ENCODE results near the gene MUC5AC.

MUC5AC gene

GRCh38 chr11:1126491-1126926 is 31.2 kb upstream of the MUC5AC start:
- Histone ChIP-seq H3K36me3 (ENCODE audit: insufficient read depth, low read depth, low read length) (no peaks in the 10 kb centered on the region), H3K4me1 (ENCODE audit: insufficient read depth, low read length) (no peaks in the 10 kb centered on the region), H3K9me3 (ENCODE audit: insufficient read depth, low read depth, low read length) (peaks cover 4% of the 10 kb centered on the region; the same call in 1 of the 2 replicates), H3K27ac (ENCODE audit: low read length) (no peak overlapping the region), H3K4me3 (ENCODE audit: low read length) (no peak overlapping the region), H3K9ac (ENCODE audit: low read depth, low read length) (no peak overlapping the region), H3K27me3 (ENCODE audit: insufficient read depth, low read length) (no peaks in the 10 kb centered on the region)

DNA sequence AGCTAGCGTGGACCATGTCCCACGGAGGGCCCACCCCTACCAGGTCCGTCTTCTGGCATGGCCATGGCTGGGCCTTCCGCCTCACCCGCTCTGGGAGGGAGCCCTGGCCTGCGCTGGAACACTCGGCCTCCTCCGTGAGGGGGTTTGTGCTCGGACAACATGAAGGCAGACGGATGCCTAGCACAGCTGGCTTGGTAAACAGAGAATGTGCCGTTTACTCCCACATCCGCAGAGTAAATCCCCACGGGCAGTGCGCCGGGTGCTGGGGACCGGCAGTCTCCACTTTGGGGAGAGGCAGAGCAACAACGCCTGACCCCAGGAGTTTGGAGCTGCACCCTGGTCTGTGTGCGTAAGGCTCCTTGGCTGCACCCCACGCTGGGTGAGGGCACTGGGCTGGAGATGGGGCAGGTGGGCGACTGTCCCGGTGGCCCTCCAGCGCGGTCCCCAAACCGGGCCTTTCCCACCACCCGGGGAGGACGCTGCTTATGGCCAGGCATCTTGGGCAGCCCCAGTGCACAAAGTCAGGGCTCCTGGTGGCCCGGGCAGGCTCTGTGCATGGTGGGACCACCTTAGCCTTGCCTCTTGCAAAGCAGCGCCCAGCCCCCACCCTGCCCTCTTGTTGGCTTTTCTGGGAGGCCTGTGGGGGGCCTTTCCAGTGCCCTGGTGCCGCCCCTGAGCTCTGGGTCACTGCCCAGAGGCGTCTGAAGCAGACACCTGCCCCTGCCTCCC is 30.7 kb upstream of the MUC5AC start:
- Histone ChIP-seq H3K9ac (ENCODE audit: low read depth, low read length) (no peak overlapping the region), H3K4me1 (ENCODE audit: insufficient read depth, low read length) (no peaks in the 10 kb centered on the region), H3K27me3 (ENCODE audit: insufficient read depth, low read length) (no peaks in the 10 kb centered on the region), H3K9me3 (ENCODE audit: insufficient read depth, low read depth, low read length) (peaks cover 4% of the 10 kb centered on the region; the same call in 1 of the 2 replicates), H3K4me3 (ENCODE audit: low read length) (no peak overlapping the region), H3K36me3 (ENCODE audit: insufficient read depth, low read depth, low read length) (no peaks in the 10 kb centered on the region), H3K27ac (ENCODE audit: low read length) (no peak overlapping the region)

DNA sequence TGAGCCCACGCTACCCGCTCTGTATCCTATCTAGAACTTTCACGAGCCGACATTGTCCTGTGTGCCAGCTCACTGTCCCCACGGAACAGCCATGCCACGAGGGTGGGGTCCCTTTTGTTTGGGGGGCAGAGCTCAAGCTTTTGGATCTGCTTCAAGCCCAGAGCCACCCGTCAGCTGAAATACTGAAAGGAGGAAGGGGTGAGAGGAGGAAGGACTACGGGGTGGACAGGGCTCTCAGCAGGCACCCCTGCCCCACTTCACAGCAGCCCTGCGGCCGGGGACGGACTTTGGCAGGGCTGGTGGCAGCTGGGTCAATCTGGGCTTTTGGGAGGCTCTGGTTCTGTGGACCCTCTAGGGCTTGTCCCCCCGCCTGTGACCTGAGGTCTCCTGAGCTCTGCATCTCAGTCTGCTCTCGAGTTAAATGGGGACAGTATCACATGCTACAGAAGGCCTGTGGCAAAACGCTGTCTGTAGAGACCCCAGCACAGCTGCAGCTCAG is 30.0 kb upstream of the MUC5AC start:
- Histone ChIP-seq H3K9me3 (ENCODE audit: insufficient read depth, low read depth, low read length) (peaks cover 4% of the 10 kb centered on the region; the same call in 1 of the 2 replicates), H3K36me3 (ENCODE audit: insufficient read depth, low read depth, low read length) (no peaks in the 10 kb centered on the region), H3K27me3 (ENCODE audit: insufficient read depth, low read length) (no peaks in the 10 kb centered on the region), H3K4me1 (ENCODE audit: insufficient read depth, low read length) (no peaks in the 10 kb centered on the region), H3K9ac (ENCODE audit: low read depth, low read length) (no peak overlapping the region), H3K4me3 (ENCODE audit: low read length) (no peak overlapping the region), H3K27ac (ENCODE audit: low read length) (no peak overlapping the region)

DNA sequence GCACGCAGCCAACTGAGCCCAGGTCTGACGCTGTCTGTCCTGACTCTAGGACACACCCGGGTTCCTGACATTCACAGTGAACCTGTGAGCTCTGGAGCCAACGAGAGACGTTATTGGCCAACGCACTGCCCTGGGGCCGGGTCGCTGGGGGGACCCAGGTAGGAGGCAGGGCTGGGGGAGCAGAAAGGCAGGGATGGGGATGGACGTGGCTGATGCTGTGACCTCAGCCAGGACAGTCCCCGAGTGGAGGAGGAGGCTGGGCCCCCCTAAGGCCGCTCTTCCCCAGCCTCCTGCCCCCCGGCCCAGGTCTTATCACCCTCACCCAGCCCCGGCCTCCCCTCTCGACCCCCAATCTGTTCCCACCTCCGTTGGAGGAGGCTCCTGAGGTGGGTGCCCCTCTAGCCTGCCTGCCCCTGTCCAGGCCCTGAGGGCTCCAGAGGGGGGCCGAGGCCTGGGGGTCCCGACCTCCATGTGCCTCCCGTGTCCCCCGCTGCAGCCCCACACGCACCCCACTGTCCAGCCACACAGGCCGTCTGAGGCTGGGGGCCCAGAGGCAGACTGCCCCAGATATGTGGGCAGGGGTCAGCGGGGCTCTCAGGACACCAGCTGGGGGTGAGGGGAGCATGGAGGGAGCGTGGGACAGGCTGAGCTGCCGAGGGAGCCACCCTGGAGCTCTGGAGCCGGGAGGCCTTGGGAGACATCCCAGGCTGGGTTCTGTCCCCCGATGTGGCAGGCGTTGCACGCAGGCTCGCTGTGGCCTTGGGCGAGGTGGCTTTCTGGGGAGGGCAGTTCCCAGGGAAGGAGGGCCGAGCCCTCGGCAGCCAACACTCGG is 29.2 kb upstream of the MUC5AC start:
- Histone ChIP-seq H3K4me3 (ENCODE audit: low read length) (no peak overlapping the region), H3K27me3 (ENCODE audit: insufficient read depth, low read length) (no peaks in the 10 kb centered on the region), H3K9ac (ENCODE audit: low read depth, low read length) (no peak overlapping the region), H3K4me1 (ENCODE audit: insufficient read depth, low read length) (no peaks in the 10 kb centered on the region), H3K36me3 (ENCODE audit: insufficient read depth, low read depth, low read length) (no peaks in the 10 kb centered on the region), H3K9me3 (ENCODE audit: insufficient read depth, low read depth, low read length) (peaks cover 4% of the 10 kb centered on the region; the same call in 1 of the 2 replicates), H3K27ac (ENCODE audit: low read length) (no peak overlapping the region)

DNA sequence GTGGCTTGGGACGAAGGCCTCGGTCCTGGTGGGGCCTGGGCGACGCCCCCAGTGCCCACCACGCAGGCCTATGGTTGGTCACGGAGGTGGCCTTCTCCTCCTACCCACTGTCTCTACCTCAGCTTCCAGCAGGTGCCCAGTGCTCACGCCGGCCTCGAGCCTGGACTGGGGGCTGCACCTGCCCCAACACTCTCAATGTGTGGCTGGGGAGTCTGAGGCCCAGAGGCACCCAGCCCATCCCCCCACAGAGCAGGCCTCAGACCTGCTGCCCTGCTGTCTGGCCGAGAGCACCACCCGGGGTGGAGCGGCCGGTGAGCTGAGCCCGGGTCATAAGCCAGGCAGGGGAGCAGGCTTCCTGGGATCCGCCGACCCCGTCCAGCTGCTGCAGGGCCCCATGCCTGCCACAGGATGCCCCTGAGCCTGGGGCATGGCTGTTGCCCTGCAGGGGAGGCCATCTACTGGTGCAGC is 28.6 kb upstream of the MUC5AC start:
- H3K4me3 ChIP-seq (ENCODE audit: low read length) = no peak overlapping the region
- no peaks in the 10 kb centered on the region for H3K4me1 ChIP-seq (ENCODE audit: insufficient read depth, low read length)
- peaks cover 4% of the 10 kb centered on the region; the same call in 1 of the 2 replicates for H3K9me3 ChIP-seq (ENCODE audit: insufficient read depth, low read depth, low read length)
- no peaks in the 10 kb centered on the region for H3K36me3 ChIP-seq (ENCODE audit: insufficient read depth, low read depth, low read length)
- no peak overlapping the region for H3K27ac ChIP-seq (ENCODE audit: low read length)
- no peak overlapping the region for H3K9ac ChIP-seq (ENCODE audit: low read depth, low read length)
- H3K27me3 ChIP-seq (ENCODE audit: insufficient read depth, low read length) = no peaks in the 10 kb centered on the region

DNA sequence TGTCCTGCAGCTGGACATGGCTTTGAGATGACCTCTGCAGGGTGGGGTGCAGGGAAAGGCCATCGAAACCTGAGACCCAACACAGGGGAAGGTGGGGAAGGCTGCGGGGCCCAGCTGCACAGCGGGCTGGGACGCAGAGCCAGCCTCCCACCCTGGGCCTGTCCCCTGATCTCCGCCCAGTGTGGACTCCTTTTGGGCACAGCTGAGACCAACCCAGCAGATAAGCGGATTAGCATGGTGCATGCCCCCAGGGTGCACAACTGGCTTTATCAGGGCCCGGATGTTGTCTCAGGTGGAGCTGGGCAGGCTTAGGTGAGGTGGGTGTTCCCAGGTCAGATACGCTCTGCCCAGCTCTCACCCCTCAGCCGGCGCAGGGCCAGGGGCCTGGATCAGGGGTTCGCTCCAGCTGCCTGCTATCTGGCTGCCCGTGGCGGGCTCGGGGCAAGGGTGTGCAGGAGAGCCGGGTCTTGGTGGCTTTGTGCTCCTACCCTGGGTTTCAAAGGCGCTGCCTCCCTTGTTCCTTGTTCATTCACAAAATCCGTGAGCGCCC is 28.1 kb upstream of the MUC5AC start:
- peaks cover 1% of the 10 kb centered on the region for H3K9me3 ChIP-seq (ENCODE audit: insufficient read depth, low read depth, low read length)
- H3K4me1 ChIP-seq (ENCODE audit: insufficient read depth, low read length) = no peaks in the 10 kb centered on the region
- H3K27me3 ChIP-seq (ENCODE audit: insufficient read depth, low read length) = no peaks in the 10 kb centered on the region
- no peak overlapping the region for H3K9ac ChIP-seq (ENCODE audit: low read depth, low read length)
- H3K27ac ChIP-seq (ENCODE audit: low read length) = no peak overlapping the region
- H3K4me3 ChIP-seq (ENCODE audit: low read length) = no peak overlapping the region
- H3K36me3 ChIP-seq (ENCODE audit: insufficient read depth, low read depth, low read length) = no peaks in the 10 kb centered on the region

- H3K27ac ChIP-seq (ENCODE audit: low read length) = no peak overlapping the region
- no peaks in the 10 kb centered on the region for H3K36me3 ChIP-seq (ENCODE audit: insufficient read depth, low read depth, low read length)
- no peaks in the 10 kb centered on the region for H3K4me1 ChIP-seq (ENCODE audit: insufficient read depth, low read length)
- H3K4me3 ChIP-seq (ENCODE audit: low read length) = no peak overlapping the region
- H3K9me3 ChIP-seq (ENCODE audit: insufficient read depth, low read depth, low read length) = peaks cover 8% of the 10 kb centered on the region
- no peak overlapping the region for H3K9ac ChIP-seq (ENCODE audit: low read depth, low read length)
- H3K27me3 ChIP-seq (ENCODE audit: insufficient read depth, low read length) = no peaks in the 10 kb centered on the region
Observed at GRCh38 chr11:1130276-1131032, 27.3 kb upstream of the MUC5AC start.

DNA sequence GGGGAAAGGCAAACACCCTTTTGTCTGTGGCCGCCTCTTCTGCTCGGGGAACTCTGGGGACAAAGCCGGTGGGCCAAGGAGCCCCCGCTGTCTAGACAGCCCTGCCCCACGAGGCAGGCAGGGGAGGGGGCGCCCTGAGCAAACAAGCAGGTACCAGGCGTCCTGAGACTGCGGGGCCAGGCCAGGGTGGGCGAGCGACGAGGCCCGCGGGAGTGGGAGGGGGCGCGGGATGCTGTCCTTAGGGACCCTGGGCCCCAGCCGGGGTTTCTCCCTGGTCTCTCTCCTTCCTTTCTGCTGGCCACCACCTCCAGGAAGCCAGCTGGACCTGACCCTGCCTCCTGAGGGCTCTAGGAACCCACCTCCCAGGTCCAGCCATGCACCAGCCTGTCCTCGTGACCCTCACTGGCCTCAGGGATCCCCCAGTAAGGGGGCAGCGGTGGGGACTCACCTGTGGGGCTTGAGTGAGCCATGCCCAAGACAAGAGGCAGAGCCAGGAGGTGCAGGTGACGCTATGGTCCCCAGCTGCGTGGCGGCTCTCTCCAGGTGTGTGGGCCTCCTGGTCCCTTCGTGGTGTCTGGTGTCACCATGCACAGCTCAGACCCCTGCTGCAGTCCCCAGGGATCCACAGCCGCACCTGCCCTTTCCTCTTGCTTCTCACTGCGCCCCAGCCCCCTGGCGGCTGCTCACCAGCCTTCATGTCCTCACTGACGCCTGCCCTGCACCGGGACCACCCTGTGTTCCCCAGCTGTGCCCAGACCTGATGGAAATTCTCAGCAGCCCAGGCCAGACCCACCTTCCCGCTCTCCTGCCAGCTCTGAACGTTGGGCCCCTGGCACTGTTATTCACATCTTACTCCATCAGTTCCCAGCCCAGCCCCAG is 26.5 kb upstream of the MUC5AC start:
- no peaks in the 10 kb centered on the region for H3K4me1 ChIP-seq (ENCODE audit: insufficient read depth, low read length)
- H3K9ac ChIP-seq (ENCODE audit: low read depth, low read length) = no peak overlapping the region
- no peaks in the 10 kb centered on the region for H3K27me3 ChIP-seq (ENCODE audit: insufficient read depth, low read length)
- H3K9me3 ChIP-seq (ENCODE audit: insufficient read depth, low read depth, low read length) = peaks cover 10% of the 10 kb centered on the region
- H3K27ac ChIP-seq (ENCODE audit: low read length) = no peak overlapping the region
- no peak overlapping the region for H3K4me3 ChIP-seq (ENCODE audit: low read length)
- no peaks in the 10 kb centered on the region for H3K36me3 ChIP-seq (ENCODE audit: insufficient read depth, low read depth, low read length)

DNA sequence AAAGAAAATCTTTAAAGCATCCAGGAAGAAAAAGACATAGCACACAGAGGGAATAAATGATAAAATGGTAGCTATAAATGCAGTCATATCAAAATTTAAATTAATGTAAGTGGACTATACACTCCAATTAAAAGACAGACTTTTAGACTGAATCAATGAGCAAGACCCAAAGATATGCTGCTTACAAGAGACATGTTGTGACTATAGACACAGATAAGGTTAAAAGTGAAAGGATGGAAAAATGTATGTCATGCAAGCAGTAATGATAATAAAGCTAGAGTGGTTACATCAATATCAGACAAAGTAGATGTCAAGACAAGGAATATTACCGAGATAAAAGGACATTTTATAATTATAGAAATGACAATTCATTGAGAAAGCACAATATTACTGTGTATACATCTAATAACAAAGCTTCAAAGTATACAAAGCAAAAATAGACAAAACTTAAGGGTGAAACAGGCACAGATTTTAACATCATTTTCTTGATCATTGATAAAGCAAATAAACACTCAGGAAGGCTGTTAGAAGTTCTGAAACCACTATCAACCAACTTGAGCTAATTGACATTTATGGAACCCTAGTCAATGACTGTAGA is 22.8 kb upstream of the MUC5AC start:
- Histone ChIP-seq H3K36me3 (ENCODE audit: insufficient read depth, low read depth, low read length) (no peaks in the 10 kb centered on the region), H3K27ac (ENCODE audit: low read length) (no peak overlapping the region), H3K27me3 (ENCODE audit: insufficient read depth, low read length) (no peaks in the 10 kb centered on the region), H3K9me3 (ENCODE audit: insufficient read depth, low read depth, low read length) (peaks cover 10% of the 10 kb centered on the region), H3K4me1 (ENCODE audit: insufficient read depth, low read length) (no peaks in the 10 kb centered on the region), H3K4me3 (ENCODE audit: low read length) (no peak overlapping the region), H3K9ac (ENCODE audit: low read depth, low read length) (no peak overlapping the region)

DNA sequence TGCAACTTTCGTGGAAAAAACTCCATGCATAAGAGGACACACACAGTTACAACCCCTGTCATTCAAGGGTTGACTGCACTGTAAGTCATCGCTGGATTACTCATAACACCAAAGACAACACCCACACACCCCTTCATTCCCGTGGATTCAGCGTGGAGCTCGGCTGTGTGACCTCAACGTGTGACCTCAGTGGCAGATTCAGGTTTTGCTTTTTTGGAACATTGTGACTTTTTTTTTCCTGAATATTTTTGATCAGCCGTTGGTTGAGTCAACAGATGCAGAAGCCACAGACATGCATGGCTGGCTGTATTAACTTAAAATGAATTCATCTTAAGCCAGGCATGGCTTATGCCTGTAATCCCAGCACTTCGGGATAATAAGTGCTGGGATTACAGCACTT is 19.7 kb upstream of the MUC5AC start:
- H3K9ac ChIP-seq (ENCODE audit: low read depth, low read length) = no peak overlapping the region
- no peaks in the 10 kb centered on the region for H3K36me3 ChIP-seq (ENCODE audit: insufficient read depth, low read depth, low read length)
- no peaks in the 10 kb centered on the region for H3K4me1 ChIP-seq (ENCODE audit: insufficient read depth, low read length)
- no peak overlapping the region for H3K4me3 ChIP-seq (ENCODE audit: low read length)
- H3K9me3 ChIP-seq (ENCODE audit: insufficient read depth, low read depth, low read length) = peaks cover 23% of the 10 kb centered on the region
- H3K27ac ChIP-seq (ENCODE audit: low read length) = no peak overlapping the region
- no peaks in the 10 kb centered on the region for H3K27me3 ChIP-seq (ENCODE audit: insufficient read depth, low read length)

All from iPS-20b (cell line).